Vagina (tissue), 2 donors: ENCODE measurements around the gene TTLL8.

Source experiments
- POLR2A ChIP-seq, 2 donors: fragments of 450-650 bp; IDR thresholded peaks; one replicate each; pipeline ENCODE4 v1.6.1; 2017; ENCODE audit warnings: antibody characterized with exemption in 2 of 2, mild to moderate bottlenecking in 2 of 2, moderate library complexity in 2 of 2
- TF ChIP-seq, protein P1 (sequence below), 3 experiments: fragments of 450-650 bp in 2 of 3; fragments of 200-600 bp in 1 of 3; sonication (generic) in 1 of 3; IDR thresholded peaks; one replicate each; pipeline ENCODE4 v1.5.1; 2017 to 2019; ENCODE audit warnings: antibody characterized with exemption in 3 of 3, mild to moderate bottlenecking in 2 of 3, moderate library complexity in 2 of 3

DNA sequence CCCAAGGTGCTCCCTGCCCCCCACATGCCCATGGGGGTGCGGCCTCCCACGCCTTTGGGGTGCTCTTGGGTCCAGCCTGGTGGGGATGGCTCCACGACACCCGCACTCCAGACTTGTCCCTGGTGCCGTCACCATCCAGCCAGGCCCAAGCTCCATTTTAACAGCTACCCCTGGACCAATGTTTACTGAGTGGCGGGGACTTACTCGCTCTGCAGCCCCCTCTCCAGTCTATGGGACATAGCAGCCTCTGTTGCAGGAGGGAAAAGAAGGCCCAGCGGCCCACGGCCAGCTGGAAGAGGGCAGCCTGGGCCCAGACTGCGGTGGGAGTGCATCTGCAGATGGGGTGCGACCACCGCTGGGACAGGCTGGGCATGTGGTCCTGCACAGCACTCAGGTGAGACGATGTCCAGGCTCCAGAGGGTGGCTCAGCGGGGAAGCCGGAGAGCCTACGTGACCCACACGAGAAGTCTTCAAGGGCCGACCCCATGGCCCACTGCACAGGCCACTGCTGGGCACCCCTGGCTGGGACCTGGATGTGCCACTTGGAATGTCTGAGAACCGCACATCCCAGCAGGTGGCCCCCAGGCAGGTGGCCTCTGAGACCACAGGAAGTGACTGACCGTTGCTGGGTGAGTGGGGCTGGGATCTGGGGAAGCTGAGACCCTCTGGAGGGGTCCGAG, 63.6 kb downstream of the TTLL8 start:
- no peak for TF ChIP-seq POLR2A (IDR thresholded peaks at IDR 0.05)
- TF ChIP-seq, protein P1, sequence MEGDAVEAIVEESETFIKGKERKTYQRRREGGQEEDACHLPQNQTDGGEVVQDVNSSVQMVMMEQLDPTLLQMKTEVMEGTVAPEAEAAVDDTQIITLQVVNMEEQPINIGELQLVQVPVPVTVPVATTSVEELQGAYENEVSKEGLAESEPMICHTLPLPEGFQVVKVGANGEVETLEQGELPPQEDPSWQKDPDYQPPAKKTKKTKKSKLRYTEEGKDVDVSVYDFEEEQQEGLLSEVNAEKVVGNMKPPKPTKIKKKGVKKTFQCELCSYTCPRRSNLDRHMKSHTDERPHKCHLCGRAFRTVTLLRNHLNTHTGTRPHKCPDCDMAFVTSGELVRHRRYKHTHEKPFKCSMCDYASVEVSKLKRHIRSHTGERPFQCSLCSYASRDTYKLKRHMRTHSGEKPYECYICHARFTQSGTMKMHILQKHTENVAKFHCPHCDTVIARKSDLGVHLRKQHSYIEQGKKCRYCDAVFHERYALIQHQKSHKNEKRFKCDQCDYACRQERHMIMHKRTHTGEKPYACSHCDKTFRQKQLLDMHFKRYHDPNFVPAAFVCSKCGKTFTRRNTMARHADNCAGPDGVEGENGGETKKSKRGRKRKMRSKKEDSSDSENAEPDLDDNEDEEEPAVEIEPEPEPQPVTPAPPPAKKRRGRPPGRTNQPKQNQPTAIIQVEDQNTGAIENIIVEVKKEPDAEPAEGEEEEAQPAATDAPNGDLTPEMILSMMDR (IDR thresholded peaks at IDR 0.05): no peak
